GM19463 (cell line): ENCODE measurements around the gene TMEM43.

Experiments
- ATAC-seq: cut with Tn5 transposase; IDR thresholded peaks from one replicate; pipeline ENCODE4 v1.9.1; 2021; ENCODE audit warnings: mild to moderate bottlenecking, moderate library complexity; ENCODE audit not compliant: unreplicated experiment

Gene TMEM43

GRCh38 chr3:14121859-14122258, 3.0 kb upstream of the TMEM43 start:
- ATAC-seq, result no peak

GRCh38 chr3:14122301-14122700, 2.6 kb upstream of the TMEM43 start:
- ATAC-seq, result no peak

GRCh38 chr3:14123308-14124222, 1.3 kb upstream of the TMEM43 start:
- ATAC-seq, result no peak

- peak; percentile 29 for ATAC-seq
Measured at GRCh38 chr3:14124223-14124614, 633 bp upstream of the TMEM43 start.

GRCh38 chr3:14125193-14126016, 553 bp downstream of the TMEM43 start:
- peak; percentile 23 for ATAC-seq

- no peak for ATAC-seq
Measured at GRCh38 chr3:14126017-14126886, 1.4 kb downstream of the TMEM43 start.

GRCh38 chr3:14126887-14127505, 2.1 kb downstream of the TMEM43 start:
- no peak for ATAC-seq

- ATAC-seq, result no peak
Measured at GRCh38 chr3:14127516-14128161, 2.8 kb downstream of the TMEM43 start.

- no peak for ATAC-seq
Measured at GRCh38 chr3:14128724-14129123, 3.9 kb downstream of the TMEM43 start.

GRCh38 chr3:14129296-14129695, 4.4 kb downstream of the TMEM43 start:
- no peak for ATAC-seq

GRCh38 chr3:14130230-14130629, 5.4 kb downstream of the TMEM43 start:
- no peak for ATAC-seq

GRCh38 chr3:14130707-14131106, 5.9 kb downstream of the TMEM43 start:
- no peak for ATAC-seq

GRCh38 chr3:14131134-14131533, 6.3 kb downstream of the TMEM43 start:
- ATAC-seq, result no peak

GRCh38 chr3:14132120-14132519, 7.3 kb downstream of the TMEM43 start:
- no peak for ATAC-seq

- ATAC-seq, result no peak
Measured at GRCh38 chr3:14132689-14133088, 7.8 kb downstream of the TMEM43 start.

- no peak for ATAC-seq
Measured at GRCh38 chr3:14133188-14133800, 8.4 kb downstream of the TMEM43 start.

- no peak for ATAC-seq
Measured at GRCh38 chr3:14133876-14134275, 9.0 kb downstream of the TMEM43 start.

- ATAC-seq, result no peak
Measured at GRCh38 chr3:14134291-14134690, 9.4 kb downstream of the TMEM43 start.

GRCh38 chr3:14135581-14135980, 10.7 kb downstream of the TMEM43 start:
- no peak for ATAC-seq

- no peak for ATAC-seq
Measured at GRCh38 chr3:14137004-14137403, 12.2 kb downstream of the TMEM43 start.
